K562 (cell line): Measurements from ENCODE around the gene KIF3A. TPM values are rescaled to one million over a fixed set of nuclear protein-coding genes. Genes with fewer than 3 reads are reported as not detected.

Source experiments
- ATAC-seq: fragments of 200-7000 bp; cut with Tn5 transposase; 3 replicates; pipeline ENCODE4 v1.9.1; 2020; ENCODE audit warnings: moderate library complexity
- BruUV-seq: library from RNA; stranded (reverse); fragments of 400-500 nt; replicated peaks from 2 replicates; lab custom pipeline; 2021; lab: Mats Ljungman, UMichigan
- CTCF ChIA-PET: fragments of 300-600 bp; formaldehyde crosslinking; extraction: SDS; loops from one replicate; lab custom pipeline; 2021; ENCODE audit warnings: low intra/inter-chr PET ratio; lab: Yijun Ruan, JAX
- POLR2A ChIA-PET: fragments of 300-600, 350-650 bp; sonication (Branson Sonifier 250); formaldehyde crosslinking; extraction: SDS; loops from one replicate; lab custom pipeline; 2021; ENCODE audit warnings: antibody characterized with exemption, inconsistent platforms; lab: Yijun Ruan, JAX
- DNase-seq, 4 experiments: peaks; one replicate each; pipeline versions ENCODE4 v3.0.0 to v3.0.0-alpha.2; 2011 to 2018; ENCODE audit warnings: low spot score in 3 of 4, mixed read lengths in 3 of 4; ENCODE audit errors: extremely low read depth in 1 of 4
- FAIRE-seq: peaks from 2 replicates; lab custom pipeline; 2011; peaks lifted over from hg19 to GRCh38; lab: Jason Lieb, UNC
- H2AFZ ChIP-seq: 2 replicates; pipeline ENCODE4 v1.6.0; 2011; ENCODE audit warnings: low read depth, low read length, control low read depth, inconsistent platforms
- H3K27ac ChIP-seq: fragments of 200-600 bp; 3 replicates; pipeline ENCODE4 v1.8.0; 2011; ENCODE audit warnings: low read depth, mild to moderate bottlenecking, control low read depth, inconsistent platforms, low read length, moderate library complexity, mixed read lengths; ENCODE audit errors: extremely low read depth
- H3K27me3 ChIP-seq, 2 experiments: fragments of 300-600 bp in 1 of 2; 2 replicates in 1 of 2; 3 replicates in 1 of 2; pipeline versions ENCODE4 v1.6.0 to v1.8.0; 2011; ENCODE audit warnings: inconsistent platforms in 2 of 2, low read length in 2 of 2, mild to moderate bottlenecking in 1 of 2, mixed read lengths in 1 of 2, moderate library complexity in 1 of 2; ENCODE audit not compliant: control insufficient read depth in 2 of 2, insufficient read depth in 2 of 2
- H3K36me3 ChIP-seq: fragments of 300-600 bp; 3 replicates; pipeline ENCODE4 v1.8.0; 2011; ENCODE audit warnings: mild to moderate bottlenecking, low read length, inconsistent platforms; ENCODE audit not compliant: control insufficient read depth, insufficient read depth
- H3K4me1 ChIP-seq, 2 experiments: fragments of 200-600 bp in 1 of 2; replicated peaks in 1 of 2; 2 replicates in 1 of 2; 3 replicates in 1 of 2; pipeline versions ENCODE4 v1.5.1 to v1.8.0; 2011; ENCODE audit warnings: inconsistent platforms in 2 of 2, low read length in 2 of 2, mild to moderate bottlenecking in 1 of 2, mixed read lengths in 1 of 2, moderate library complexity in 1 of 2; ENCODE audit not compliant: control insufficient read depth in 2 of 2, insufficient read depth in 2 of 2
- H3K4me2 ChIP-seq: 2 replicates; pipeline ENCODE4 v1.6.1; 2011; ENCODE audit warnings: low read length, control low read depth, inconsistent platforms, mixed read lengths; ENCODE audit not compliant: insufficient read depth
- H3K4me3 ChIP-seq: fragments of 200-600 bp; sonication (generic), shearing (Covaris generic); 2 replicates; pipeline ENCODE4 v1.5.1; 2016; ENCODE audit warnings: control low read depth, inconsistent platforms
- H3K79me2 ChIP-seq: fragments of 200-600 bp; 3 replicates; pipeline ENCODE4 v1.8.0; 2011; ENCODE audit warnings: low read length, inconsistent platforms; ENCODE audit not compliant: control insufficient read depth, insufficient read depth
- H3K9ac ChIP-seq, 2 experiments: 2 replicates each; pipeline versions ENCODE4 v1.6.0 to v1.6.1; 2011; ENCODE audit warnings: low read depth in 2 of 2, low read length in 2 of 2, control low read depth in 1 of 2, inconsistent platforms in 1 of 2, mild to moderate bottlenecking in 1 of 2, mixed read lengths in 1 of 2; ENCODE audit not compliant: insufficient read depth in 1 of 2
- H3K9me1 ChIP-seq: one replicate; pipeline ENCODE4 v1.6.0; 2011; ENCODE audit warnings: inconsistent platforms, mild to moderate bottlenecking, low read length, moderate library complexity; ENCODE audit not compliant: control insufficient read depth, insufficient read depth
- H3K9me3 ChIP-seq: replicated peaks from 2 replicates; pipeline ENCODE4 v1.5.1; 2011; ENCODE audit warnings: low read depth, low read length, inconsistent platforms; ENCODE audit not compliant: control insufficient read depth, insufficient read depth
- H4K20me1 ChIP-seq: replicated peaks from 2 replicates; pipeline ENCODE4 v1.6.1; 2011; ENCODE audit warnings: low read length, inconsistent platforms, mixed read lengths; ENCODE audit not compliant: control insufficient read depth, insufficient read depth
- ATF1 ChIP-seq, 2 experiments: fragments of 450-650 bp in 1 of 2; IDR thresholded peaks; 2 replicates each; pipeline ENCODE4 v1.6.1; 2016; ENCODE audit warnings: missing compliant biosample characterization in 1 of 2, missing genetic modification characterization in 1 of 2
- MTA2 ChIP-seq: fragments of 450-650 bp; IDR thresholded peaks from 2 replicates; pipeline ENCODE4 v1.6.1; 2016; ENCODE audit warnings: low read depth
- NR1H2 ChIP-seq: sonication (generic); formaldehyde crosslinking; IDR thresholded peaks from 2 replicates; pipeline ENCODE4 v1.4.0; 2020; ENCODE audit warnings: mild to moderate bottlenecking, missing genetic modification reagents
- SIN3B ChIP-seq: fragments of 450-650 bp; IDR thresholded peaks from 2 replicates; pipeline ENCODE4 v1.6.1; 2017; ENCODE audit warnings: low read depth, mild to moderate bottlenecking, moderate library complexity
- ZBTB12 ChIP-seq: fragments of 250-450 bp; sonication (Bioruptor Pico); IDR thresholded peaks from 2 replicates; pipeline ENCODE4 v1.4.0; 2020
- WGBS: fragments of 100-300 bp; shearing (Covaris generic); methylation state at CpG from one replicate; pipeline ENCODE4 v1.1.6; 2016; ENCODE audit warnings: low coverage, mixed read lengths; ENCODE audit not compliant: insufficient coverage; ENCODE audit errors: missing lambda C conversion rate; 5-methylcytosine and 5-hydroxymethylcytosine counted together
- in situ Hi-C: fragments of 300-500 bp; cut with MboI; formaldehyde crosslinking; loops from 4 replicates; pipeline ENCODE4 v1.15.0; 2018; ENCODE audit warnings: inconsistent platforms, mixed read lengths
- intact Hi-C: fragments of 100-400 bp; cut with micrococcal nuclease; formaldehyde crosslinking; loops from 2 replicates; pipeline ENCODE4 v1.14.2; 2022
- polyA plus RNA-seq, 8 experiments: library from polyadenylated mRNA; depleted of rRNA in 4 of 8; stranded (reverse) in 5 of 8; unstranded in 3 of 8; fragments of >200 nt; fragmentation: Nextera tagmentation in 2 of 8; fragmentation: Illumina TruSeq in 1 of 8; extraction: Ambion mirVana in 2 of 8; extraction: Trizol in 1 of 8; gene quantifications; 2 replicates each; pipeline versions ENCODE4 v1.2.1 to v1.2.3, GENCODE V29; 2011 to 2014; ENCODE audit warnings: inconsistent platforms in 1 of 8, missing spikeins in 1 of 8
- total RNA-seq, 7 experiments: library from RNA; depleted of rRNA in 6 of 7; stranded (reverse); fragments of >200 nt in 6 of 7; fragmentation: Illumina TruSeq in 2 of 7; extraction: Trizol in 2 of 7; gene quantifications; 2 replicates each; pipeline versions ENCODE4 v1.2.1 to v1.2.3, GENCODE V29; 2011 to 2021; ENCODE audit warnings: low replicate concordance in 1 of 7

The KIF3A gene
- total and polyA plus RNA-seq, 9 of the 15 experiments (the other 6 are each of a cell fraction or from before 2014, with no cell fraction given) = 1.5 to 7.8 (median 6.0) TPM

GRCh38 chr5:132646583-132647266, 90.6 kb downstream of the KIF3A start:
- ATAC-seq (no peak), FAIRE-seq (no peak), DNase-seq (no peak)
- ChIA-PET CTCF (no interaction called here), POLR2A (interaction anchor here (0.6 to 1.5 kb wide), 4 partner anchors 12 to 173 kb away, joined by 3 to 4 read pairs (median 3); no protein-coding TSS in a partner anchor)
- Histone ChIP-seq H3K4me3 (no peak overlapping the region), H3K79me2 (no peaks in the 10 kb centered on the region), H3K27ac (no peak overlapping the region), H3K4me1 (peaks cover under 1 to 4% of the 10 kb centered on the region in 2 experiments; a peak in 3 of 5 replicates), H3K4me2 (no peak overlapping the region), H3K9me1 (no peaks in the 10 kb centered on the region), H3K27me3 (no peaks in the 10 kb centered on the region), H3K36me3 (peaks cover 16% of the 10 kb centered on the region), H3K9me3 (peaks cover 9% of the 10 kb centered on the region), H3K9ac (no peak overlapping the region), H2AFZ (no peak overlapping the region), H4K20me1 (no peaks in the 10 kb centered on the region)
- in situ Hi-C loops (no loop called here), intact Hi-C loops (no loop called here)
- TF ChIP-seq SIN3B (no peak), ZBTB12 (CRISPR knock-in tag) (no peak), ATF1 (CRISPR knock-in tag; IDR thresholded peaks at IDR 0.05) (no peak), ATF1 (tag; IDR thresholded peaks at IDR 0.05) (no peak), NR1H2 (CRISPR knock-in tag) (no peak), MTA2 (no peak)
- BruUV-seq = no TSS peak
- 84% methylated on average over 11 of the region's 11 CpGs for WGBS
